HG03175 (cell line): ENCODE measurements around the gene ADAM33.

Experiments
- ATAC-seq: cut with Tn5 transposase; IDR thresholded peaks from one replicate; pipeline ENCODE4 v1.9.1; 2021; ENCODE audit warnings: mild to moderate bottlenecking, moderate library complexity; ENCODE audit not compliant: unreplicated experiment

Gene ADAM33

GRCh38 chr20:3707508-3707899 lies 25.7 kb upstream of the ADAM33 start:
- ATAC-seq: no peak

GRCh38 chr20:3706774-3707507 lies 25.1 kb upstream of the ADAM33 start:
- ATAC-seq: no peak

GRCh38 chr20:3705970-3706739 lies 24.3 kb upstream of the ADAM33 start:
- ATAC-seq: no peak

GRCh38 chr20:3705491-3705969 lies 23.7 kb upstream of the ADAM33 start:
- no peak for ATAC-seq

- no peak for ATAC-seq
Observed at GRCh38 chr20:3704087-3704486, 22.3 kb upstream of the ADAM33 start.

- ATAC-seq: no peak
Observed at GRCh38 chr20:3702611-3703391, 21.0 kb upstream of the ADAM33 start.

- ATAC-seq: no peak
Observed at GRCh38 chr20:3701061-3701998, 19.5 kb upstream of the ADAM33 start.

- no peak for ATAC-seq
Observed at GRCh38 chr20:3699037-3699436, 17.2 kb upstream of the ADAM33 start.

GRCh38 chr20:3698591-3699001 lies 16.8 kb upstream of the ADAM33 start:
- ATAC-seq: no peak

GRCh38 chr20:3697588-3698305 lies 15.9 kb upstream of the ADAM33 start:
- ATAC-seq: no peak

- ATAC-seq: no peak
Observed at GRCh38 chr20:3696745-3697587, 15.2 kb upstream of the ADAM33 start.

GRCh38 chr20:3696200-3696599 lies 14.4 kb upstream of the ADAM33 start:
- no peak for ATAC-seq

GRCh38 chr20:3694864-3695263 lies 13.1 kb upstream of the ADAM33 start:
- no peak for ATAC-seq

- ATAC-seq: no peak
Observed at GRCh38 chr20:3693376-3693775, 11.6 kb upstream of the ADAM33 start.

GRCh38 chr20:3692706-3693294 lies 11.0 kb upstream of the ADAM33 start:
- no peak for ATAC-seq

- ATAC-seq: no peak
Observed at GRCh38 chr20:3691897-3692296, 10.1 kb upstream of the ADAM33 start.

- ATAC-seq: no peak
Observed at GRCh38 chr20:3691306-3691705, 9.5 kb upstream of the ADAM33 start.

- ATAC-seq: no peak
Observed at GRCh38 chr20:3690413-3690812, 8.6 kb upstream of the ADAM33 start.
